WI38 (cell line): ENCODE data around the gene PCDHGC3.

Experiments used
- H3K4me3 ChIP-seq: 2 replicates; pipeline ENCODE4 v1.5.1; 2011; ENCODE audit warnings: low read depth, mild to moderate bottlenecking, control low read depth, low read length
- TF ChIP-seq, protein P1 (sequence below): IDR thresholded peaks from 2 replicates; pipeline ENCODE4 v1.5.1; 2012; ENCODE audit warnings: low read depth, mild to moderate bottlenecking, control low read depth, low read length

Gene PCDHGC3

DNA sequence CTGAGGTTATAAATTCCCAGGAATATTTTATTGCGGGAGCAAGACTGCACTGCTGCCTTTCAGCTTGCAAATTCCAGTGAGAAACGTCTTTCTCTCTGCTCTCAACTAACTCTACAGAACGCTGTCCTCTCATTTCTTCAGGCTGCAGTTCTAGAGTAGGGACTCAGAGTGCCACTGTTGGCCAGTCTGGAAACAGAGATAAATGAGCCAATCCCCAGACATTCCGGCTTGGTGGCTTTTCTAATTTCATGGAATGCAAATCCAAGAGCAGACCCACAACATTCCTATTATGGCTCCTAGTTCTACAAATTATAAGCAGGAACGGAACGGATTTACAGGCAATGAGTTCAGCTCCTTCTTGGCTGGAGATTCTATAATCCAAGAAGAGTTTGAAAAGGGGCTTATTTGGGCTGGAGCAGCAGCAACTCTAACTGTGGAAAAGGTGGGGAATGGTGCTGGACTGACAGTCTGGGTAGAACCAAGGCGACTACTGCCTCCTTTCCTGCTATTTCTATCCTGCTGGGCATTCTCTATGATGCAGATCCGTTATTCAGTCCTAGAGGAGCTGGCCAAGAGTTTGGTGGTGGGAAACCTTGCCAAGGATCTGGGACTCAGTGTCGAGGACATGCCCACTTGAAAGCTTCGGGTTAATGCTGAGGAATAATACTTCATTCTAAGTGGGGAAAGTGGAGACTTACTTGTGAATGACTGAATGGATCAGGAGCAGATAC, 36.2 kb upstream of the PCDHGC3 start:
- H3K4me3 ChIP-seq: no peak overlapping the region
- TF ChIP-seq, protein P1, sequence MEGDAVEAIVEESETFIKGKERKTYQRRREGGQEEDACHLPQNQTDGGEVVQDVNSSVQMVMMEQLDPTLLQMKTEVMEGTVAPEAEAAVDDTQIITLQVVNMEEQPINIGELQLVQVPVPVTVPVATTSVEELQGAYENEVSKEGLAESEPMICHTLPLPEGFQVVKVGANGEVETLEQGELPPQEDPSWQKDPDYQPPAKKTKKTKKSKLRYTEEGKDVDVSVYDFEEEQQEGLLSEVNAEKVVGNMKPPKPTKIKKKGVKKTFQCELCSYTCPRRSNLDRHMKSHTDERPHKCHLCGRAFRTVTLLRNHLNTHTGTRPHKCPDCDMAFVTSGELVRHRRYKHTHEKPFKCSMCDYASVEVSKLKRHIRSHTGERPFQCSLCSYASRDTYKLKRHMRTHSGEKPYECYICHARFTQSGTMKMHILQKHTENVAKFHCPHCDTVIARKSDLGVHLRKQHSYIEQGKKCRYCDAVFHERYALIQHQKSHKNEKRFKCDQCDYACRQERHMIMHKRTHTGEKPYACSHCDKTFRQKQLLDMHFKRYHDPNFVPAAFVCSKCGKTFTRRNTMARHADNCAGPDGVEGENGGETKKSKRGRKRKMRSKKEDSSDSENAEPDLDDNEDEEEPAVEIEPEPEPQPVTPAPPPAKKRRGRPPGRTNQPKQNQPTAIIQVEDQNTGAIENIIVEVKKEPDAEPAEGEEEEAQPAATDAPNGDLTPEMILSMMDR: no peak

DNA sequence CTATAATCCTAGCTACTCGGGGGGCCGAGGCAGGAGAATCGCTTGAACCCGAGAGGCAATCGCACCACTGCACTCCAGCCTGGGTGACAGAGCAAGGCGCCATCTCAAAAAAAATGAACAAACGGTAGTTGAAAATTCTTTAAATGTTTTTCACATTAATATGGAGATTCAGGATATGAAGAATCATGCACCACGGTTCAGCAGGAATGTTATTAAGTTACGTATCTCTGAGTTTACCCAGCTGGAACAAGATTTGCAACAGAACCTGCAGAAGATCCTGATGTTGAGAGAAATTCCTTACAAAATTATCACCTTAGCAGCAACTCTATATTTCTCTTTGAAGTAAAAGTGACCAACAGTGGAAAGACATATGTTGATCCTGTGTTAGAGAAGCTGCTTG, 35.4 kb upstream of the PCDHGC3 start:
- TF ChIP-seq, protein P1: no peak
- H3K4me3 ChIP-seq: no peak overlapping the region

DNA sequence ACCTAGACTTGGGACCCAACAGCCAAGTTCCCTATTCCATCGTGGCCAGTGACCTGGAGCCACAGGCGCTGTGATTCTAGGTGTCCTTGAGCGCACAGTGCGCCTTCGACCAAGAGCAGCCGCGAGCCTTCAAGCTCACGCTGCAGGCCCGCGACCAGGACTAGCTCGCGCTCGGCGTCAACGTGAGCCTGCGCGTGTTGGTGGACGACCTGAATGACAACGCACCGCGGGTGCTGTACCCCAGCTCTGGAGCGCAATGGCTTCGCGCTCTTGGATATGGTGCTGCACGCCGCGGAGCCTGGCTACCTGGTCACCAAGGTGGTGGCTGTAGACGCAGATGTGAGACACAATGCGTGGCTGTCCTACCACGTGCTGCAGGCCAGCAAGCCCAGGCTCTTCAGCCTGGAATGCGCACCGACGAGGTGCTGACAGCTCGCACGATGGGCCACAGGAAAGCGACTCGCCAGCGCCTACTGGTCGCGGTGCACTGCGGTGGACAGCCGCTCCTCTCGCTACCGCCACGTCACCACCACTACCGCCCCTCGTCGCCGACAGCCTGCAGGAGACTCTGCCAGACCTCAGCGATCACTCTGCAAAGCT, 34.1 kb upstream of the PCDHGC3 start:
- H3K4me3 ChIP-seq: no peak overlapping the region
- TF ChIP-seq, protein P1: no peak

DNA sequence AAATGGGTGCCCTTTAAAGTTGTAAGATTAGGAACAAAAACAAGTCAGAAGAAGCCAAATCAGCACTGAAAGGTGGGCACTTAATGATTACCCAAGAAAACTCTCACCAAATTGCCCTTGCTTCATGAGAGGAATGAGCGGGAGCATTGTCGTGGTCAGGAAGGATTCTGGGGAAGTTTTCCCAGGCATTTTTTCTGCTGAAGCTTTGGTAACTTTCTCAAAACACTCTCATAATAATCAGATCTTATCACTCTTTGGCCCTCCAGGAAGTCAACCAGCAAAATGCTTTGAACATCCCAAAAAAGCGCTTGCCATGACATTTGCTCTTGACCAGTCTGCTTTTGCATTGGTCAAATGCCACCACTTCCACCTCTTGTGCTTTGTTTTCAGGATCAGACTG, 10.4 kb upstream of the PCDHGC3 start:
- no peak overlapping the region for H3K4me3 ChIP-seq
- TF ChIP-seq, protein P1: no peak

DNA sequence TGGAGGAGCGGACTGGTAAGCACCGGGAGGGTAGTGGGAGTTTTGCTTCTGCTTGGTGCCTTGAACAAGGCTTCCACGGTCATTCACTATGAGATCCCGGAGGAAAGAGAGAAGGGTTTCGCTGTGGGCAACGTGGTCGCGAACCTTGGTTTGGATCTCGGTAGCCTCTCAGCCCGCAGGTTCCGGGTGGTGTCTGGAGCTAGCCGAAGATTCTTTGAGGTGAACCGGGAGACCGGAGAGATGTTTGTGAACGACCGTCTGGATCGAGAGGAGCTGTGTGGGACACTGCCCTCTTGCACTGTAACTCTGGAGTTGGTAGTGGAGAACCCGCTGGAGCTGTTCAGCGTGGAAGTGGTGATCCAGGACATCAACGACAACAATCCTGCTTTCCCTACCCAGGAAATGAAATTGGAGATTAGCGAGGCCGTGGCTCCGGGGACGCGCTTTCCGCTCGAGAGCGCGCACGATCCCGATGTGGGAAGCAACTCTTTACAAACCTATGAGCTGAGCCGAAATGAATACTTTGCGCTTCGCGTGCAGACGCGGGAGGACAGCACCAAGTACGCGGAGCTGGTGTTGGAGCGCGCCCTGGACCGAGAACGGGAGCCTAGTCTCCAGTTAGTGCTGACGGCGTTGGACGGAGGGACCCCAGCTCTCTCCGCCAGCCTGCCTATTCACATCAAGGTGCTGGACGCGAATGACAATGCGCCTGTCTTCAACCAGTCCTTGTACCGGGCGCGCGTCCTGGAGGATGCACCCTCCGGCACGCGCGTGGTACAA, 556 bp downstream of the PCDHGC3 start:
- H3K4me3 ChIP-seq: peak overlapping the region; percentile 73

DNA sequence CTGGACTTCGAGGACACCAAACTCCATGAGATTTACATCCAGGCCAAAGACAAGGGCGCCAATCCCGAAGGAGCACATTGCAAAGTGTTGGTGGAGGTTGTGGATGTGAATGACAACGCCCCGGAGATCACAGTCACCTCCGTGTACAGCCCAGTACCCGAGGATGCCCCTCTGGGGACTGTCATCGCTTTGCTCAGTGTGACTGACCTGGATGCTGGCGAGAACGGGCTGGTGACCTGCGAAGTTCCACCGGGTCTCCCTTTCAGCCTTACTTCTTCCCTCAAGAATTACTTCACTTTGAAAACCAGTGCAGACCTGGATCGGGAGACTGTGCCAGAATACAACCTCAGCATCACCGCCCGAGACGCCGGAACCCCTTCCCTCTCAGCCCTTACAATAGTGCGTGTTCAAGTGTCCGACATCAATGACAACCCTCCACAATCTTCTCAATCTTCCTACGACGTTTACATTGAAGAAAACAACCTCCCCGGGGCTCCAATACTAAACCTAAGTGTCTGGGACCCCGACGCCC, 1.3 kb downstream of the PCDHGC3 start:
- TF ChIP-seq, protein P1: no peak
- peak overlapping the region; percentile 73 for H3K4me3 ChIP-seq

More for the DNA sequence above, 556 bp downstream of the PCDHGC3 start:
- TF ChIP-seq, protein P1: no peak
